Measurements from ENCODE around the gene PDIA6.
"Not testable (repeated sequence)": the region's sequence is repeated elsewhere in the genome, so short reads cannot be mapped to it uniquely, and the experiment has no call there.

DNA sequence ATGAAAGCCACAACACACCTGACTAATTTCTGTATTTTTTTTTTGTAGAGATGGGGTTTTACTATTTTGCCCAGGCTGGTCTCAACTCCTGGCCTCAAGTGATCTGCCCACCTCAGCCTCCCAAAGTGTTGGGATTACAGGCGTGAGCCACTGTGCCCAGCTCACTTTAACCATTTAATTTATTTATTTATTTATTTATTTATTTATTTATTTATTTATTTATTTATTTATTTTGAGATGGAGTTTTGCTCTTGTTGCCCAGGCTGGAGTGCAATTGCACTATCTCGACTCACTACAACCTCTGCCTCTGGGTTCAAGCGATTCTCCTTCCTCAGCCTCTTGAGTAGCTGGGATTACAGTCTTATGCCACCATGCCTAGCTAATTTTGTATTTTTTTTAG lies 5.7 kb upstream of the PDIA6 start:
- TF ChIP-seq TOX (CRISPR knock-in tag; IDR thresholded peaks at IDR 0.05; ENCODE audit: borderline replicate concordance); RARB (CRISPR knock-in tag; IDR thresholded peaks at IDR 0.05); GLIS3 (CRISPR knock-in tag; IDR thresholded peaks at IDR 0.05); POU6F1 (CRISPR knock-in tag; IDR thresholded peaks at IDR 0.05; ENCODE audit: borderline replicate concordance, low read depth); ZFP3 (CRISPR knock-in tag; IDR thresholded peaks at IDR 0.05); ZNF70 (CRISPR knock-in tag; IDR thresholded peaks at IDR 0.05); BACH2 (CRISPR knock-in tag; IDR thresholded peaks at IDR 0.05; ENCODE audit: borderline replicate concordance); PATZ1 (CRISPR knock-in tag; IDR thresholded peaks at IDR 0.05; ENCODE audit: borderline replicate concordance); CSDC2 (CRISPR knock-in tag; IDR thresholded peaks at IDR 0.05): not testable (repeated sequence)
- TF ChIP-seq, protein P1, sequence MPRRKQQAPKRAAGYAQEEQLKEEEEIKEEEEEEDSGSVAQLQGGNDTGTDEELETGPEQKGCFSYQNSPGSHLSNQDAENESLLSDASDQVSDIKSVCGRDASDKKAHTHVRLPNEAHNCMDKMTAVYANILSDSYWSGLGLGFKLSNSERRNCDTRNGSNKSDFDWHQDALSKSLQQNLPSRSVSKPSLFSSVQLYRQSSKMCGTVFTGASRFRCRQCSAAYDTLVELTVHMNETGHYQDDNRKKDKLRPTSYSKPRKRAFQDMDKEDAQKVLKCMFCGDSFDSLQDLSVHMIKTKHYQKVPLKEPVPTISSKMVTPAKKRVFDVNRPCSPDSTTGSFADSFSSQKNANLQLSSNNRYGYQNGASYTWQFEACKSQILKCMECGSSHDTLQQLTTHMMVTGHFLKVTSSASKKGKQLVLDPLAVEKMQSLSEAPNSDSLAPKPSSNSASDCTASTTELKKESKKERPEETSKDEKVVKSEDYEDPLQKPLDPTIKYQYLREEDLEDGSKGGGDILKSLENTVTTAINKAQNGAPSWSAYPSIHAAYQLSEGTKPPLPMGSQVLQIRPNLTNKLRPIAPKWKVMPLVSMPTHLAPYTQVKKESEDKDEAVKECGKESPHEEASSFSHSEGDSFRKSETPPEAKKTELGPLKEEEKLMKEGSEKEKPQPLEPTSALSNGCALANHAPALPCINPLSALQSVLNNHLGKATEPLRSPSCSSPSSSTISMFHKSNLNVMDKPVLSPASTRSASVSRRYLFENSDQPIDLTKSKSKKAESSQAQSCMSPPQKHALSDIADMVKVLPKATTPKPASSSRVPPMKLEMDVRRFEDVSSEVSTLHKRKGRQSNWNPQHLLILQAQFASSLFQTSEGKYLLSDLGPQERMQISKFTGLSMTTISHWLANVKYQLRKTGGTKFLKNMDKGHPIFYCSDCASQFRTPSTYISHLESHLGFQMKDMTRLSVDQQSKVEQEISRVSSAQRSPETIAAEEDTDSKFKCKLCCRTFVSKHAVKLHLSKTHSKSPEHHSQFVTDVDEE (CRISPR knock-in tag; IDR thresholded peaks at IDR 0.05): not testable (repeated sequence)
- TF ChIP-seq, protein P2, sequence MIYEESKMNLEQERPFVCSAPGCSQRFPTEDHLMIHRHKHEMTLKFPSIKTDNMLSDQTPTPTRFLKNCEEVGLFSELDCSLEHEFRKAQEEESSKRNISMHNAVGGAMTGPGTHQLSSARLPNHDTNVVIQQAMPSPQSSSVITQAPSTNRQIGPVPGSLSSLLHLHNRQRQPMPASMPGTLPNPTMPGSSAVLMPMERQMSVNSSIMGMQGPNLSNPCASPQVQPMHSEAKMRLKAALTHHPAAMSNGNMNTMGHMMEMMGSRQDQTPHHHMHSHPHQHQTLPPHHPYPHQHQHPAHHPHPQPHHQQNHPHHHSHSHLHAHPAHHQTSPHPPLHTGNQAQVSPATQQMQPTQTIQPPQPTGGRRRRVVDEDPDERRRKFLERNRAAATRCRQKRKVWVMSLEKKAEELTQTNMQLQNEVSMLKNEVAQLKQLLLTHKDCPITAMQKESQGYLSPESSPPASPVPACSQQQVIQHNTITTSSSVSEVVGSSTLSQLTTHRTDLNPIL (CRISPR knock-in tag; IDR thresholded peaks at IDR 0.05; ENCODE audit: low read depth): not testable (repeated sequence)

All from SK-N-SH treated with all-trans-retinoic acid at 6 μM for 48 hours (cell line).